Tibial nerve (tissue), 4 donors: Measurements from ENCODE around the gene CYSRT1. TPM values are rescaled to one million over a fixed set of nuclear protein-coding genes. Genes with fewer than 3 reads are reported as not detected.

Experiments used
- DNase-seq, 2 donors: peaks; one replicate each; pipeline ENCODE4 v3.0.0-alpha.2; 2019; ENCODE audit warnings: low spot score in 2 of 2
- H3K27ac ChIP-seq, 4 donors: fragments of 200-600 bp; sonication (generic) in 3 of 4; one replicate each; pipeline ENCODE4 v1.5.1; 2017 to 2019; ENCODE audit warnings: mild to moderate bottlenecking in 1 of 4
- H3K27me3 ChIP-seq, 2 donors: fragments of 200-600 bp; sonication (generic) in 1 of 2; one replicate each; pipeline versions ENCODE4 v1.5.1 to v1.6.0; 2017 to 2019
- H3K36me3 ChIP-seq, 3 donors: fragments of 200-600 bp; sonication (generic); one replicate each; pipeline ENCODE4 v1.5.1; 2018 to 2019
- H3K4me1 ChIP-seq, 4 donors: fragments of 200-600 bp; sonication (generic) in 3 of 4; one replicate each; pipeline ENCODE4 v1.5.1; 2017 to 2019
- H3K4me3 ChIP-seq, 4 donors: fragments of 200-600 bp; sonication (generic) in 3 of 4; one replicate each; pipeline ENCODE4 v1.5.1; 2017 to 2019; ENCODE audit warnings: mild to moderate bottlenecking in 1 of 4, moderate library complexity in 1 of 4
- H3K9me3 ChIP-seq, 4 donors: fragments of 200-600 bp; sonication (generic) in 3 of 4; one replicate each; pipeline ENCODE4 v1.5.1; 2017 to 2019
- CTCF ChIP-seq, 5 experiments: fragments of 200-600 bp in 3 of 5; fragments of 450-650 bp in 2 of 5; sonication (generic) in 3 of 5; IDR thresholded peaks; one replicate each; pipeline ENCODE4 v1.5.1; 2016 to 2019; ENCODE audit warnings: antibody characterized with exemption in 5 of 5, mild to moderate bottlenecking in 3 of 5, moderate library complexity in 2 of 5
- EP300 ChIP-seq, 2 donors: sonication (generic); formaldehyde crosslinking; IDR thresholded peaks; one replicate each; pipeline ENCODE4 v1.6.1; 2017; ENCODE audit warnings: antibody characterized with exemption in 2 of 2, mild to moderate bottlenecking in 1 of 2
- POLR2A ChIP-seq, 2 donors: fragments of 450-650 bp; IDR thresholded peaks; one replicate each; pipeline ENCODE4 v1.6.1; 2017; ENCODE audit warnings: antibody characterized with exemption in 2 of 2, mild to moderate bottlenecking in 2 of 2, moderate library complexity in 2 of 2
- WGBS, 2 donors: methylation state at CpG; one replicate each; pipeline ENCODE4 v1.1.5; 2018; 5-methylcytosine and 5-hydroxymethylcytosine counted together
- total RNA-seq, 4 donors: library from RNA; depleted of rRNA; stranded (reverse); fragments of >200 nt; gene quantifications; one replicate each; pipeline ENCODE4 v1.1.0, GENCODE V29; 2016

The CYSRT1 gene
- total RNA-seq, 4 donors from 2014 or later: not detected

- H3K4me3 ChIP-seq: no peak overlapping the region
- no peaks in the 10 kb centered on the region for H3K9me3 ChIP-seq
- peaks cover 0 to 8% (median 0%) of the 10 kb centered on the region in 3 donors for H3K36me3 ChIP-seq
- WGBS, 2 donors: 72 to 75% methylated on average over 8 of the region's 8 CpGs
- peaks cover 13 to 80% (median 59%) of the 10 kb centered on the region in 4 donors for H3K4me1 ChIP-seq
- H3K27ac ChIP-seq: no peak overlapping the region
- no peak for DNase-seq
- TF ChIP-seq POLR2A (IDR thresholded peaks at IDR 0.05): no peak
- no peak for TF ChIP-seq EP300 (IDR thresholded peaks at IDR 0.05)
- TF ChIP-seq CTCF (IDR thresholded peaks at IDR 0.05): no peak
- H3K27me3 ChIP-seq: no peaks in the 10 kb centered on the region
These were observed 22.0 kb upstream of the CYSRT1 start for GRCh38 chr9:137202966-137203365.

GRCh38 chr9:137204731-137205125, 20.2 kb upstream of the CYSRT1 start:
- H3K4me1 ChIP-seq: peaks cover 6 to 62% (median 47%) of the 10 kb centered on the region in 4 donors
- no peak for DNase-seq
- 15 to 17% methylated on average over 21 of the region's 21 CpGs for WGBS, 2 donors

GRCh38 chr9:137205126-137206069, 19.6 kb upstream of the CYSRT1 start, which contains the start of the genes NDOR1 and TMEM203:
NDOR1 (plus strand) TSS chr9:137205700; CDS start chr9:137205778, 78 bp downstream.
TMEM203 (minus strand) TSS chr9:137205648; CDS start chr9:137205414, 234 bp downstream.
- Histone ChIP-seq H3K9me3 (no peaks in the 10 kb centered on the region), H3K4me3 (peak within 1 kb of the TSS; percentile 96 to 99 (median 96)), H3K4me1 (peaks cover 6 to 60% (median 45%) of the 10 kb centered on the region in 4 donors), H3K27me3 (no peaks in the 10 kb centered on the region), H3K36me3 (peaks cover 0 to 25% (median 0%) of the 10 kb centered on the region in 3 donors), H3K27ac (peak within 1 kb of the TSS; percentile 64 to 89 (median 84))
- TF ChIP-seq EP300 (IDR thresholded peaks at IDR 0.05) (peak in 1 of 2 donors; percentile 96), CTCF (IDR thresholded peaks at IDR 0.05) (no peak), POLR2A (IDR thresholded peaks at IDR 0.05) (peak; percentile 60 to 71)
- 0 to 1% methylated on average over 32 to 38 of the region's 98 CpGs for WGBS, 2 donors
- peak; percentile 80 to 89 for DNase-seq

More at GRCh38 chr9:137204731-137205125, 20.2 kb upstream of the CYSRT1 start:
- TF ChIP-seq POLR2A (IDR thresholded peaks at IDR 0.05): no peak
- Histone ChIP-seq H3K4me3 (peak overlapping the region; percentile 96 to 99 (median 96)), H3K27ac (peak overlapping the region in 2 of 4 donors; percentile 89), H3K9me3 (no peaks in the 10 kb centered on the region), H3K27me3 (no peaks in the 10 kb centered on the region), H3K36me3 (peaks cover 0 to 19% (median 0%) of the 10 kb centered on the region in 3 donors)

- TF ChIP-seq POLR2A (IDR thresholded peaks at IDR 0.05) (no peak), CTCF (IDR thresholded peaks at IDR 0.05) (no peak), EP300 (IDR thresholded peaks at IDR 0.05) (no peak)
- Histone ChIP-seq H3K27ac (peak overlapping the region in 1 of 4 donors; percentile 89), H3K27me3 (no peaks in the 10 kb centered on the region), H3K36me3 (peaks cover 0 to 31% (median 0%) of the 10 kb centered on the region in 3 donors), H3K4me1 (peaks cover 6 to 53% (median 39%) of the 10 kb centered on the region in 4 donors), H3K4me3 (peak overlapping the region in 3 of 4 donors; percentile 96 to 99 (median 96)), H3K9me3 (no peaks in the 10 kb centered on the region)
- no peak for DNase-seq
- WGBS, 2 donors: 85 to 86% methylated on average over 7 of the region's 7 CpGs
These were observed 18.4 kb upstream of the CYSRT1 start for GRCh38 chr9:137206602-137207001.

GRCh38 chr9:137211532-137211931, 13.4 kb upstream of the CYSRT1 start:
- Histone ChIP-seq H3K27ac (no peak overlapping the region), H3K27me3 (no peaks in the 10 kb centered on the region), H3K36me3 (peaks cover 0 to 63% (median 0%) of the 10 kb centered on the region in 3 donors), H3K9me3 (no peaks in the 10 kb centered on the region), H3K4me1 (peaks cover 0 to 11% (median 6%) of the 10 kb centered on the region in 4 donors), H3K4me3 (no peak overlapping the region)
- WGBS, 2 donors: 74 to 78% methylated on average over 13 of the region's 13 CpGs
- no peak for TF ChIP-seq CTCF (IDR thresholded peaks at IDR 0.05)
- no peak for TF ChIP-seq EP300 (IDR thresholded peaks at IDR 0.05)
- TF ChIP-seq POLR2A (IDR thresholded peaks at IDR 0.05): no peak
- DNase-seq: no peak
